Suprapubic skin (tissue), 4 donors: Measurements from ENCODE around the gene WASF2. TPM values are rescaled to one million over a fixed set of nuclear protein-coding genes. Genes with fewer than 3 reads are reported as not detected.

Source experiments
- DNase-seq, 2 donors: peaks; one replicate each; pipeline ENCODE4 v3.0.0-alpha.2; 2019; ENCODE audit warnings: low spot score in 2 of 2
- H3K27ac ChIP-seq: fragments of 200-600 bp; sonication (generic); one replicate; pipeline ENCODE4 v1.5.1; 2019
- H3K27me3 ChIP-seq: fragments of 200-600 bp; sonication (generic); one replicate; pipeline ENCODE4 v1.5.1; 2019
- H3K36me3 ChIP-seq: fragments of 200-600 bp; sonication (generic); one replicate; pipeline ENCODE4 v1.5.1; 2019
- H3K4me1 ChIP-seq: fragments of 200-600 bp; sonication (generic); one replicate; pipeline ENCODE4 v1.5.1; 2019
- H3K4me3 ChIP-seq: fragments of 200-600 bp; sonication (generic); one replicate; pipeline ENCODE4 v1.5.1; 2019; ENCODE audit warnings: mild to moderate bottlenecking
- H3K9me3 ChIP-seq: fragments of 200-600 bp; sonication (generic); one replicate; pipeline ENCODE4 v1.5.1; 2019
- EP300 ChIP-seq: sonication (generic); formaldehyde crosslinking; IDR thresholded peaks from one replicate; pipeline ENCODE4 v1.6.1; 2017; ENCODE audit warnings: antibody characterized with exemption
- POLR2A ChIP-seq, 2 donors: fragments of 450-650 bp; IDR thresholded peaks; one replicate each; pipeline ENCODE4 v1.6.1; 2017; ENCODE audit warnings: antibody characterized with exemption in 2 of 2, mild to moderate bottlenecking in 2 of 2, moderate library complexity in 2 of 2
- POLR2AphosphoS5 ChIP-seq, 3 donors: sonication (generic); formaldehyde crosslinking; IDR thresholded peaks; one replicate each; pipeline ENCODE4 v1.6.1; 2017; ENCODE audit warnings: antibody characterized with exemption in 3 of 3
- WGBS: methylation state at CpG from one replicate; pipeline ENCODE4 v1.1.5; 2018; 5-methylcytosine and 5-hydroxymethylcytosine counted together
- total RNA-seq, 4 donors: library from RNA; depleted of rRNA; stranded (reverse); fragments of >200 nt; gene quantifications; one replicate each; pipeline ENCODE4 v1.1.0, GENCODE V29; 2016
- TF ChIP-seq, protein P1 (sequence below), 2 donors: fragments of 200-600 bp in 1 of 2; fragments of 450-650 bp in 1 of 2; sonication (generic) in 1 of 2; IDR thresholded peaks; one replicate each; pipeline ENCODE4 v1.5.1; 2016 to 2019; ENCODE audit warnings: antibody characterized with exemption in 2 of 2, mild to moderate bottlenecking in 1 of 2, moderate library complexity in 1 of 2

The WASF2 gene
- total RNA-seq, 4 donors from 2014 or later: 69.0 to 96.0 (median 90.4) TPM

DNA sequence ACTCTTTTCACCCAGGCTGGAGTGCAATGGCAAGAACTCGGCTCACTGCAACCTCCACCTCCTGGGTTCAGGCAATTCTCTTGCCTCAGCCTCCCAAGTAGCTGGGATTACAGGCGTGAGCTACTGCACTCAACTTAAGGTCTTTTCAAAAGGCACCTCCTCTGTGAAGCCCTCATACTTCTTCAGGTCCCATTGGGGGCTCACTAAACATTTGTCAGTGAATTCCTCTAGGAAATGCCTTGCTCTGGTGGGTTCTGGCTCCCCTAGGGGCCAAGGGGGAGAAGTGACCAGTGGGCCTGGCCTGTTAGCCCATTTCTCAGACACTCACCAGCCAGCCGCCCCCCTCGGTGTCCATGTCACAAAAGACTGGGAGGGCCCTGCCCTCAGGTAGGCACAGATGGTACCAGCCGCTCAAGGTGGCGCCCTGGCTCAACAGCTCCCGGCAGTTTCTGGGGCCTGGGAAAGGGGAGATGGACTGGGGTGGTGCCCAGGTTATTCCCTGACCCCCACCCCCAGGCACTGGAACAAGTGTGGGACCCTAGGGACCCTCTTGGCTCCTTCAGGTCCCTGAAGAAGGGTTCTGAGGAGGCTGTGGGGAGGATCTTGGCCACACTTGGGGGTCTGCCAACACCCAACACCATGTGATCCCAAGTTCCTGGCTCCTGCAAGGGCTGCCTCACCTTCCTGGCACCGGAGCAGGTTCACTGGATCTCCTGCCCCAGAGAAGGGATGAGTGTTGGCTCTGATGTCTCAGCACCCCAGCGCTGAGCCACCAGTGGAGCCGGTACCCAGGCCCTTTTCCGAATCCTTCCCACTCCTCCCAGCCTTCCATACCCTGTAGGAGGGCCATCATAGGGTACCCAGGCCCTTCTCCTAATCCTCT, 116.9 kb downstream of the WASF2 start:
- H3K27me3 ChIP-seq: no peaks in the 10 kb centered on the region
- no peaks in the 10 kb centered on the region for H3K36me3 ChIP-seq
- TF ChIP-seq POLR2A (IDR thresholded peaks at IDR 0.05): no peak
- TF ChIP-seq POLR2AphosphoS5 (IDR thresholded peaks at IDR 0.05): no peak
- TF ChIP-seq, protein P1, sequence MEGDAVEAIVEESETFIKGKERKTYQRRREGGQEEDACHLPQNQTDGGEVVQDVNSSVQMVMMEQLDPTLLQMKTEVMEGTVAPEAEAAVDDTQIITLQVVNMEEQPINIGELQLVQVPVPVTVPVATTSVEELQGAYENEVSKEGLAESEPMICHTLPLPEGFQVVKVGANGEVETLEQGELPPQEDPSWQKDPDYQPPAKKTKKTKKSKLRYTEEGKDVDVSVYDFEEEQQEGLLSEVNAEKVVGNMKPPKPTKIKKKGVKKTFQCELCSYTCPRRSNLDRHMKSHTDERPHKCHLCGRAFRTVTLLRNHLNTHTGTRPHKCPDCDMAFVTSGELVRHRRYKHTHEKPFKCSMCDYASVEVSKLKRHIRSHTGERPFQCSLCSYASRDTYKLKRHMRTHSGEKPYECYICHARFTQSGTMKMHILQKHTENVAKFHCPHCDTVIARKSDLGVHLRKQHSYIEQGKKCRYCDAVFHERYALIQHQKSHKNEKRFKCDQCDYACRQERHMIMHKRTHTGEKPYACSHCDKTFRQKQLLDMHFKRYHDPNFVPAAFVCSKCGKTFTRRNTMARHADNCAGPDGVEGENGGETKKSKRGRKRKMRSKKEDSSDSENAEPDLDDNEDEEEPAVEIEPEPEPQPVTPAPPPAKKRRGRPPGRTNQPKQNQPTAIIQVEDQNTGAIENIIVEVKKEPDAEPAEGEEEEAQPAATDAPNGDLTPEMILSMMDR (IDR thresholded peaks at IDR 0.05): no peak
- no peak for TF ChIP-seq EP300
- H3K4me3 ChIP-seq: no peak overlapping the region
- peak in 1 of 2 donors; percentile 63 for DNase-seq
- WGBS: 67% methylated on average over 7 of the region's 11 CpGs
- H3K4me1 ChIP-seq: peaks cover 35% of the 10 kb centered on the region
- no peak overlapping the region for H3K27ac ChIP-seq
- H3K9me3 ChIP-seq: no peaks in the 10 kb centered on the region

DNA sequence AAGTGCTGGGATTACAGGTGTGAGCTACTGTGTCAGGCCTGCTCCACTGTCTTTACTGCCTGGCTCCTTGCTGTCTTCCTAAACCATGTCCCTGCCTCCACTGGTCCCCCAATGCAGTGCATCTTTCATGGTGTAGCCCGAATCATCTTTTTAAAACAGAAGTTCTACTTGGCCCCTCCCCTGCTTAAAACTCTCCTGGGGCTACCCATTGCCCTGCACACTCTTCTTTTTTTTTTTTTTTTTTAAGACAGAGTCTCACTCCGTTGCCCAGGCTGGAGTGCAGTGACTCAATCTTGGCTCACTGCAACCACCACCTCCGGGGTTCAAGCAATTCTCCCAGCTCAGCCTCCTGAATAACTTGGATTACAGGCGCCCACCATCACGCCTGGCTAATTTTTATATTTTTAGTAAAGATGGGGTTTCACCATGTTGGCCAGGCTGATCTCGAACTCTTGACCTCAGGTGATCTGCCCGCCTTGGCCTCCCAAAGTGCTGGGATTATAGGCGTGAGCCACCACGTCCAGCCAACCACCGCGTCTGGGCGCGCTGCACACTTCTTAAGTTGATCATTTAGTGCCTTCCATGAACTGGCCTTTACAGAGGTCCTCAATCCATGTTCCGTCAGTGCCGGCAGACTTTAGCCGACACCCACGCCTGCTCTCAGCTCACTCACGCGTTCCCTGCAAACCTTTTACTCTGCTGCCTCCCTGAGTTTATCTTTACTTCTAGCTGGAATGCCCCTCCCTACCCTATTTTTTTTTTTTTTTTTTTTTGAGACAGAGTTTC, 117.8 kb downstream of the WASF2 start:
- H3K9me3 ChIP-seq: no peaks in the 10 kb centered on the region
- 65% methylated on average over 19 of the region's 19 CpGs for WGBS
- H3K4me3 ChIP-seq: no peak overlapping the region
- no peak for DNase-seq
- H3K4me1 ChIP-seq: peaks cover 40% of the 10 kb centered on the region
- no peaks in the 10 kb centered on the region for H3K36me3 ChIP-seq
- no peaks in the 10 kb centered on the region for H3K27me3 ChIP-seq
- TF ChIP-seq EP300: no peak
- TF ChIP-seq POLR2AphosphoS5 (IDR thresholded peaks at IDR 0.05): no peak
- no peak for TF ChIP-seq POLR2A (IDR thresholded peaks at IDR 0.05)
- TF ChIP-seq, protein P1 (IDR thresholded peaks at IDR 0.05): no peak
- H3K27ac ChIP-seq: no peak overlapping the region

DNA sequence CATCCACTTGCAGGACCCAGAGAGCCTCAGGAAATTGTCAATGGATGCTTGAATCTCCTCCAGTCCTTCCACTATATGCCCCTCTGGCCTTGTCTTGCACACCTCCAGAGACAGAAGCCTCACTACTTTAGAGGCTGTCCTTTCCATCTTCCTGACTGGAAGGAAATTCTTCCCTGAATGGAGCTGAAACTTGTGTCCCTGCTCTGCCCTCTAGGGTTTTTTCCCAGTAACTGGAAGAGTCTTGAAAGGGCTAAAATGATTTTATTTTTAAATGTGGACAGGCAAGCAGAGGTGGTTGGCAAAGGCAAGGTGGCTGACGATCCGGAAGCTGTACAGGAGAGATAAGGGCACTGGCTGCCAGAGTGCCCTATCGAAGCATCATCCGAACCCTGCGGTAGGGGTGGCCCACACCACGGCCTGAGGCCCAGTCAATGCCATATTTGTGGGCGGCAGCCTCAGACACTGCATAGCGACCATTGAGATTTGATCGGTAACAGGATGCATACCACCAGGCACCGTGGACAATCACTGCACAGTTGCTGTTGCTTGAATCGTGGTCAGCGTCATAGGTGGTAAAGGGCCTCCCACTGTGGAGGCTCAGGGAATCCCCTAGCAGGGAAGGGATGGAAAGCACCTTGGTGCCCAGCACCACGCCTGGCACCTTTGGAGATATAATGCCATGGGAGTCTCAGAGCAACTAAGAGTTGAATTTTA, 120.9 kb downstream of the WASF2 start:
- no peak for DNase-seq
- Histone ChIP-seq H3K27ac (peak overlapping the region; percentile 67), H3K4me1 (peaks cover 58% of the 10 kb centered on the region), H3K36me3 (peaks cover 6% of the 10 kb centered on the region), H3K9me3 (no peaks in the 10 kb centered on the region), H3K4me3 (no peak overlapping the region), H3K27me3 (no peaks in the 10 kb centered on the region)
- WGBS: 63% methylated on average over 13 of the region's 13 CpGs
- TF ChIP-seq POLR2AphosphoS5 (IDR thresholded peaks at IDR 0.05) (no peak), EP300 (no peak), POLR2A (IDR thresholded peaks at IDR 0.05) (no peak)
- TF ChIP-seq, protein P1 (IDR thresholded peaks at IDR 0.05): no peak

DNA sequence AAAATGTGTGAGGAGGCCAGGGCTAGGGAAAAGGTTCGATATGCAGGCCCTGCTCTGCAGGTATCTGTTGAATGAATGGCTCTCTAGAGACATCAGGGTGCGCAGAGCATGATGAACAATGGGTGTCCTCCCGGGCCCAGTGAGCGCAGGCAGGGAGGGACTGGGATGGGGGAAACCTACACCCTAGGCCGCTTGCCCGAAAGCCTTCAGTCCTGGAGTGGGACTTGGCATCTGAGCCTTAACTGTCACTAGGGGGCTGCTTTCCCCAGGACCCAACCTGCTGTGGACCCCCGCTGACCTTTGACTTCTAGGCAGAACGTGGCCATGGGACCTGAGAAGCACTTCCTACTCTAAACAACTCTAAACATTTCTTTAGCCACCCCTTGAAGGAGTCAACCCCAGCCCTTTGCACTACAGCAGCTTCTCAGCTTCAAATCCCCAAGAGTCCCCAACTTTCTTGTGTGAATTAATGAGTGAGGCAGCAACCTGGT, 122.8 kb downstream of the WASF2 start:
- peaks cover 25% of the 10 kb centered on the region for H3K36me3 ChIP-seq
- DNase-seq: no peak
- peak overlapping the region; percentile 99 for H3K27ac ChIP-seq
- peaks cover 48% of the 10 kb centered on the region for H3K4me1 ChIP-seq
- no peaks in the 10 kb centered on the region for H3K9me3 ChIP-seq
- TF ChIP-seq, protein P1 (IDR thresholded peaks at IDR 0.05): no peak
- TF ChIP-seq POLR2AphosphoS5 (IDR thresholded peaks at IDR 0.05) (no peak), EP300 (no peak), POLR2A (IDR thresholded peaks at IDR 0.05) (no peak)
- peak overlapping the region; percentile 60 for H3K4me3 ChIP-seq
- H3K27me3 ChIP-seq: no peaks in the 10 kb centered on the region
- 0% methylated on average over 1 of the region's 8 CpGs for WGBS
